ENCODE results near the gene TOP2B. TPM values are rescaled to one million over a fixed set of nuclear protein-coding genes. Genes with fewer than 3 reads are reported as not detected.

The TOP2B gene
- total RNA-seq, 1 donor from 2014 or later, result 20.0 TPM

GRCh38 chr3:25583343-25583742 lies 81.4 kb downstream of the TOP2B start:
- H3K4me1 ChIP-seq, result no peaks in the 10 kb centered on the region
- H3K4me3 ChIP-seq, result no peak overlapping the region
- H3K36me3 ChIP-seq, result peaks cover 0 to 4% of the 10 kb centered on the region in 2 donors
- H3K27ac ChIP-seq, result no peak overlapping the region
- no peaks in the 10 kb centered on the region for H3K27me3 ChIP-seq
- no peak for DNase-seq (ENCODE audit: low spot score in 2 of 2)
- no peak for TF ChIP-seq CTCF (IDR thresholded peaks at IDR 0.05)
- no peaks in the 10 kb centered on the region for H3K9me3 ChIP-seq
- intact Hi-C loops (cut with DNase I), result no loop called here

- Histone ChIP-seq H3K36me3 (peaks cover 0 to 4% of the 10 kb centered on the region in 2 donors), H3K27ac (no peak overlapping the region), H3K9me3 (no peaks in the 10 kb centered on the region), H3K27me3 (no peaks in the 10 kb centered on the region), H3K4me3 (no peak overlapping the region), H3K4me1 (no peaks in the 10 kb centered on the region)
- TF ChIP-seq CTCF (IDR thresholded peaks at IDR 0.05), result no peak
- no peak for DNase-seq (ENCODE audit: low spot score in 2 of 2)
- intact Hi-C loops (cut with DNase I), result no loop called here
These were observed 82.5 kb downstream of the TOP2B start for GRCh38 chr3:25582242-25582641.

GRCh38 chr3:25581823-25582222 lies 82.9 kb downstream of the TOP2B start:
- Histone ChIP-seq H3K36me3 (peaks cover 0 to 4% of the 10 kb centered on the region in 2 donors), H3K27ac (no peak overlapping the region), H3K27me3 (no peaks in the 10 kb centered on the region), H3K4me3 (no peak overlapping the region), H3K9me3 (no peaks in the 10 kb centered on the region), H3K4me1 (no peaks in the 10 kb centered on the region)
- TF ChIP-seq CTCF (IDR thresholded peaks at IDR 0.05), result no peak
- no peak for DNase-seq (ENCODE audit: low spot score in 2 of 2)
- intact Hi-C loops (cut with DNase I), result no loop called here

- intact Hi-C loops (cut with DNase I), result no loop called here
- no peak overlapping the region for H3K4me3 ChIP-seq
- H3K36me3 ChIP-seq, result peaks cover 0 to 4% of the 10 kb centered on the region in 2 donors
- DNase-seq (ENCODE audit: low spot score in 2 of 2), result no peak
- no peaks in the 10 kb centered on the region for H3K4me1 ChIP-seq
- H3K27ac ChIP-seq, result no peak overlapping the region
- no peak for TF ChIP-seq CTCF (IDR thresholded peaks at IDR 0.05)
- H3K27me3 ChIP-seq, result no peaks in the 10 kb centered on the region
- no peaks in the 10 kb centered on the region for H3K9me3 ChIP-seq
These were observed 83.4 kb downstream of the TOP2B start for GRCh38 chr3:25581335-25581734.

- no peak overlapping the region for H3K27ac ChIP-seq
- intact Hi-C loops (cut with DNase I), result no loop called here
- no peaks in the 10 kb centered on the region for H3K9me3 ChIP-seq
- DNase-seq (ENCODE audit: low spot score in 2 of 2), result no peak
- no peak overlapping the region for H3K4me3 ChIP-seq
- H3K4me1 ChIP-seq, result no peaks in the 10 kb centered on the region
- TF ChIP-seq CTCF (IDR thresholded peaks at IDR 0.05), result no peak
- peaks cover 0 to 4% of the 10 kb centered on the region in 2 donors for H3K36me3 ChIP-seq
- H3K27me3 ChIP-seq, result no peaks in the 10 kb centered on the region
These were observed 84.2 kb downstream of the TOP2B start for GRCh38 chr3:25580534-25580933.

- no peaks in the 10 kb centered on the region for H3K9me3 ChIP-seq
- no peak overlapping the region for H3K27ac ChIP-seq
- intact Hi-C loops (cut with DNase I), result no loop called here
- peaks cover 0 to 4% of the 10 kb centered on the region in 2 donors for H3K36me3 ChIP-seq
- no peaks in the 10 kb centered on the region for H3K4me1 ChIP-seq
- DNase-seq (ENCODE audit: low spot score in 2 of 2), result no peak
- no peaks in the 10 kb centered on the region for H3K27me3 ChIP-seq
- H3K4me3 ChIP-seq, result no peak overlapping the region
- TF ChIP-seq CTCF (IDR thresholded peaks at IDR 0.05), result no peak
These were observed 86.6 kb downstream of the TOP2B start for GRCh38 chr3:25578059-25578458.

Measured in ascending aorta (tissue), 2 donors.